ENCODE measurements around the gene ACOX2.

Gene ACOX2

DNA sequence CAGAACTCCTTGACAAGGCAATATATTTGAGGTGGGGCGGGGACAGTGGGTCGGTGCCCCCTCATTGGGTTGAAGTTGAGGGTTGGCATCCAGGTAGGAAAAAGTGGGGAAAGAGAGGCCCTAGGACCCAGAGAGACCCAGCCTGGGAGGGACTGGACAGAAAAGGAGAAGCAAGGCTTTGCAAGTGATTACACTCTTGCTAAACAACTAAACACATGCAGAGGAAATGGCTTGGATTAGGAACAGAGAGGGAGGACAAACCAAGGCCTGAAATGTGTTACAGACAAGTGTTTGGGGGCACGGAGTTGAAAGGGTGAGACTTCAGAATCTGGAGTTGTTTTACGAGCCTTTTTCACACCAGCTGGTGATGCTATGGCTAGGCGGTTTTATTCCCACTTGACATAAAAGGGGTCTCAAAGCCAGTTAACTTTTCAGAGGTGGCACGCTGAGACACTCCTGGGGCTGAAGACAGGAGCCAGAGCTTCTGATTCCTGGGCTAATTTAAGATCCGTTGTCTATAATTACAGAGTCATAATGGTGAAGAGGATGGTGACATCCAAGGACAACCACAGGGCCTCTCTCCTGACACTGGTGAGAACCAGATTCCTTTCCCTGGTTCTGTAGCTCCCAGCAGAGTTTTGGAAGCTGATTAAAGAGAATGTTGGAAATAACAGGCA, 52.8 kb downstream of the ACOX2 start:
- no peak overlapping the region for H3K4me3 ChIP-seq (ENCODE audit: low read depth, low read length)
- TF ChIP-seq, protein P1, sequence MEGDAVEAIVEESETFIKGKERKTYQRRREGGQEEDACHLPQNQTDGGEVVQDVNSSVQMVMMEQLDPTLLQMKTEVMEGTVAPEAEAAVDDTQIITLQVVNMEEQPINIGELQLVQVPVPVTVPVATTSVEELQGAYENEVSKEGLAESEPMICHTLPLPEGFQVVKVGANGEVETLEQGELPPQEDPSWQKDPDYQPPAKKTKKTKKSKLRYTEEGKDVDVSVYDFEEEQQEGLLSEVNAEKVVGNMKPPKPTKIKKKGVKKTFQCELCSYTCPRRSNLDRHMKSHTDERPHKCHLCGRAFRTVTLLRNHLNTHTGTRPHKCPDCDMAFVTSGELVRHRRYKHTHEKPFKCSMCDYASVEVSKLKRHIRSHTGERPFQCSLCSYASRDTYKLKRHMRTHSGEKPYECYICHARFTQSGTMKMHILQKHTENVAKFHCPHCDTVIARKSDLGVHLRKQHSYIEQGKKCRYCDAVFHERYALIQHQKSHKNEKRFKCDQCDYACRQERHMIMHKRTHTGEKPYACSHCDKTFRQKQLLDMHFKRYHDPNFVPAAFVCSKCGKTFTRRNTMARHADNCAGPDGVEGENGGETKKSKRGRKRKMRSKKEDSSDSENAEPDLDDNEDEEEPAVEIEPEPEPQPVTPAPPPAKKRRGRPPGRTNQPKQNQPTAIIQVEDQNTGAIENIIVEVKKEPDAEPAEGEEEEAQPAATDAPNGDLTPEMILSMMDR (IDR thresholded peaks at IDR 0.05; ENCODE audit: low read depth, low read length, missing control alignments) = no peak
- DNase-seq (ENCODE audit: low read depth) = no peak

DNA sequence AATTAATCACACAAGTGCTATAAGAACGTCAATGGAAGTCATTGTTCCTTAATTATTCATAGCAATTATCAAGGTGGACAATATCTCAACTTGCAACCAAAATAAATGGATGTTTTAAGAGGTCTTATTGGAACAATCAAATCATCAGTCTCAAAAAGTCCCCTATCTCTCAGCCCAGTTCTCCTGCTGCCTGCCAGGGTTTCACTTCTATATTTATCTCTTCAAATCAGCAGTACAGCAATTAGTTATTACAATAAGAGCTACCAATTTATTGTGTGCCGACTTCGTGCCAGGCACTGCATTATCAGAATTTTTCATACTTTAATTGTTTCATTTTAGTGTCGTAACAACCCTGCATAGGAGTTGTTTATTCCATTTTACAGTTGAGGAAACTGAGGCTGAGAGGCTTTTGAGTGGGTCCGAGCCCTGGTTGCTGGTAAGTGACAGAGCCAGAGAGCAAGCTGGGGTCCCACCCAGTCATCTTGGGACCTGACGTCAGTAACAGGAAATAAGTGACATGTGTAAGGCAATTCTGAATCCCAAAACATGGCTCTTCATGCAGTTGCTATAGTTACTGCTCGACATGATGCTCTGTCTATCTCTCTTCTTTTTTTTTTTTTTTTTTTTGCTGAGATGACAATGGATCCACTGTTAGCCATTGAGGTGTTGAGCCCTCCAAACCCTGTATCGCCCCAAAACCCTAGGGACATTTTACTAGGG, 53.9 kb downstream of the ACOX2 start:
- no peak for DNase-seq (ENCODE audit: low read depth)
- TF ChIP-seq, protein P1 (IDR thresholded peaks at IDR 0.05; ENCODE audit: low read depth, low read length, missing control alignments) = no peak

DNA sequence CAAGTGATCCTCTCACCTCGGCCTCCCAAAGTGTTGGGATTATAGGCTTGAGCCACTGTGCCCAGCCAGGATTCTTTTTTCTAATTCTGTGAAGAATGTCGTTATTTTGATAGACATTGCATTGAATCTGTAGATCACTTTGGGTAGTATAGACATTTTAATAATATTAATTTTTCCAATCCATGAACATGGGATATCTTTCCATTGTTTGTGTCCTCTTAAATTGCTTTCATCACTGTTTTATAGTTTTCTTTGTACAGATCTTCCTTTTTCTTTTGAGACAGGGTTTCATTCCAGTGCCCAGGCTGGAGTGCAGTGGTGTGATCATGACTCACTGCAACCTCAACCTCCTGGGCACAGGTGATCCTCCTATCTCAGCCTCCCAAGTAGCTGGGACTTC, 56.7 kb downstream of the ACOX2 start:
- H3K4me3 ChIP-seq (ENCODE audit: low read depth, low read length) = no peak overlapping the region
- TF ChIP-seq, protein P1 (IDR thresholded peaks at IDR 0.05; ENCODE audit: low read depth, low read length, missing control alignments) = no peak
- no peak for DNase-seq (ENCODE audit: low read depth)

More for the DNA sequence above, 53.9 kb downstream of the ACOX2 start:
- no peak overlapping the region for H3K4me3 ChIP-seq (ENCODE audit: low read depth, low read length)

DNA sequence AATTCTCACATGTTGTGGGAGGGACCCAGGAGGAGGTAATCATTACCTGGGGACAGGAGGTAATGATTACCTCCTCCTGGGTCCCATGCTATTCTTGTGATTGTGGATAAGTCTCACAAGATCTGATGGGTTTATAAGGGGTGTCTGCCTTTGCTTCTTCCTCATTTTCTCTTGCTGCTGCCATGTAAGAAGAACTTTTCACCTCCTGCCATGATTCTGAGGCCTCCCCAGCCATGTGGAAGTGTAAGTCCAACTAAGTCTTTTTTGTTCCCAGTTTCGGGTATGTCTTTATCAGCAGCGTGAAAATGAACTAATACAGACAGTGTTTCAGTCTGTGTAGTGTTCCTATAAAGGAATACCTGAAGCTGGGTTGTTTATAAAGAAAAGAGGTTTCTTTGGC, 58.2 kb downstream of the ACOX2 start:
- no peak for DNase-seq (ENCODE audit: low read depth)
- H3K4me3 ChIP-seq (ENCODE audit: low read depth, low read length) = no peak overlapping the region
- TF ChIP-seq, protein P1 (IDR thresholded peaks at IDR 0.05; ENCODE audit: low read depth, low read length, missing control alignments) = no peak

DNA sequence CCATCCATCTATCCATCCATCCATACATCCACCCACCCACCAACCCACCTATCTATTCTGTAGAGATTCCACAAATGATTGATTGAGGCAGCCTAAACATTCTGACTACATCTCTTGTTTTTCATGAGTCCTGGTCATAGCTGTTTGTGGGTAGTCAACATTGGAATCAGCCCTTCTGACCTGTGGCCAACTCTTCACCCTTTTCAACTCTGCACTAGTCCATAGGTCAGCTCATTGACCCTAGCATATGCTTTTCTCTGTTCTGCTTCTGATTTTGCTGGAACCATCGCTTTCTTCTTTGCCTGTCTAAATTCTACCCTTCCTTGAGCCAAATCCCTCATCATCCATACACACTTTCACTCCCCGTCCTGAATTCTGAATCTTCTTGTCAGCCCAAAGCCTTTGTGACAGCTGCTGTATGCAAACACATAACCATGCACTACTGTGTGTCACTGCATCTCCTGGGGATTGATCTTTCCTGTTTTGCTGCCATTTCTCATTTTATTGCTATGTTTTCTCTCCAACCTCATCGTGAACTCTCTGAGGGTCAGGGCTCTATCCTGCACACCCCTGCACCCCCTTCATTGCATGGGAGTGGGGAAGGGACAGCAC, 61.9 kb downstream of the ACOX2 start:
- no peak overlapping the region for H3K4me3 ChIP-seq (ENCODE audit: low read depth, low read length)
- TF ChIP-seq, protein P1 (IDR thresholded peaks at IDR 0.05; ENCODE audit: low read depth, low read length, missing control alignments) = no peak
- no peak for DNase-seq (ENCODE audit: low read depth)

DNA sequence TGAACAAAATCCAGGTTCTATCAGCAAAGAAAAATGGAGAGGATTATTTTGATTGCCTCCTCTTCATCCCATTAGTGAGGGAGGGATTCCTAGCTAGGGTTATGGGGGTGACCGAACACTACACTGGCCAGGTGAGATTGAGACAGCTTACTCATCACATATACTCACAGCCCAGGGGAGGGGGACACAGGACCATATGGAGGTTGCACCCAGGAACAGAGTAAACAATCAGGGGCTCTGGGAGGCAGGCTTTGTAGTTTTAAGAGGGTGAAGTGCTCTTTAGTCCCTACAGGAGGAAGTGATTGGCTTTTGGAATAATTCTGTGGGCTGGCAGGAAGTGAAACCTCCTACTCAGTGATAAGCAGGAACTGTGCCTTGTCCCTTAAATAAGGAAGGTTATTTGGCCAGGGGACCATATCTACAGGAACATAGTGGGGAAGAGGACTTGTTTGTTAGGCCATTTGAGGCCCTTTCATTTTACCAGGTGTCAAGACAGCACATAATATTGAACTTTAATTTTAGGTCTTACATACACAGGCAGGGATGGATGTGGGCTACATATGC, 62.6 kb downstream of the ACOX2 start:
- TF ChIP-seq, protein P1 (IDR thresholded peaks at IDR 0.05; ENCODE audit: low read depth, low read length, missing control alignments) = no peak
- H3K4me3 ChIP-seq (ENCODE audit: low read depth, low read length) = no peak overlapping the region
- DNase-seq (ENCODE audit: low read depth) = no peak
